Fibroblast of peridontal ligament (primary cell): ENCODE results near the gene C1QTNF5.
"Not testable (repeated sequence)": the region's sequence is repeated elsewhere in the genome, so short reads cannot be mapped to it uniquely, and the experiment has no call there.

Experiments
- DNase-seq: peaks from one replicate; pipeline ENCODE4 v3.0.0-alpha.2; 2010; ENCODE audit errors: extremely low read depth

C1QTNF5 gene, protein sequence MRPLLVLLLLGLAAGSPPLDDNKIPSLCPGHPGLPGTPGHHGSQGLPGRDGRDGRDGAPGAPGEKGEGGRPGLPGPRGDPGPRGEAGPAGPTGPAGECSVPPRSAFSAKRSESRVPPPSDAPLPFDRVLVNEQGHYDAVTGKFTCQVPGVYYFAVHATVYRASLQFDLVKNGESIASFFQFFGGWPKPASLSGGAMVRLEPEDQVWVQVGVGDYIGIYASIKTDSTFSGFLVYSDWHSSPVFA

DNA sequence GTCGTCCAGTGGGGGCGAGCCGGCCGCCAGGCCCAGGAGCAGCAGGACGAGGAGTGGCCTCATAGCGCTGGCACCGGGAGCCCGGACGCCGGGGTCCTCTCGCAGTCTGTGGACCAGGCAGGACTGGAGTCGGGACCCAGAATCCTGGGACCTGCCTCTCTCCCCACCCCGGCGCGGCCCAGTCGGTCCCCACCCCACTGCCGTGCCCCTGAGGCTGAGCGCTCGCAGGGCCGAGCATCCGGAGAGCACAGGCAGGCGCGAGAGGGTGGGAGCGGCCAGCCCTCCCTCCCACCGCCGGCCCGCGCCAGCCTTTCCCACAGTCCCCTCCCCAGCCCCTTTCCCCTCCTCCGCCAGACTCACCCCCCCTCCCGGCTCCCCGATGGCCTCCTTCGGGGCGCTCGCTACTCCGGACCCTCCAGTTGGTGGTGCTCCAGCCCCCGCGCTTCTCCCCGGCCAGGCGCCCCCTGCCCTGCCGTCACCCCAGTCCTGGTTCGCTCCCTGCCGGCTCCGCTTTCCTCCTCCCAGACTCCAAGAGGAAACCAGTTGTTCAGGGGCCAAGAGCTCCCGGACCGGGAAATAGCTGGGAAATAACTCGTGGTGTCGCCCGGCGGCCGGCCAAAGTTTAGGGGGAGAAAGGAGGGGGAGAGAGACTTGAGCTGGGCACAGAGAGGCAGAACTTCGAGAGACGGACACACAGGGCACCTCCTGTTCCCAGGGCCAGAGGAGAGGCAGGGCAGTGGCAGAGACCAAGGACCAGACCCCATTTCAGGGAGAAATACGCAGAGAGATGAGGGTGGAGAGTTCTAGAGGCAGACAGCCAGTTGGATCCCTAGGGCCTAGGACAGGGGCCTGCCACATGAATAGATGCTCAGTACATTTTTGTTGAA is at the start of gene C1QTNF5:
C1QTNF5 (minus strand) TSS at position 549 of the 887 bp plus-strand sequence; CDS start at position 63, 486 bp downstream.
- peak; percentile 82 for DNase-seq

- no peak for DNase-seq
These were observed 49.0 kb upstream of the C1QTNF5 start for GRCh38 chr11:119389611-119390254.

DNA sequence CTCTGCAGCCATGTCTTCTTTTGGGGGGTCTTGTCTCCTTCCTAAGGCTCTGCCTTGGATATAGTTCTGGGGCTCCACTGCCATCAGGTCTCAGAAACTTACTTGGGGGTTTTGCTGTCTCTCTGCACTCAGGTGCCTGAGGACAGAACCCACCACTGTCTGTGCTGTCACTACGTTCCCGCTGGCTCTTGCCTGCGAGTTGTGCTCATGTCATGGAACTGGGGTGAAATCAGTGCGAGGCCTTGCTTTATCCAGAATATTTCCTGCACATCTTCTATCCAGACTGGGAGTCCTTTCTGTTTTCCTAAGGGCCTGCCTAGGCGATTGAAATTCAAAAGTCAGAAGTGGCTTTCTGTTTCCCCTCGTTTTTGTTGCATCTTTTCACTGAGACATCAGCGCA is 47.4 kb upstream of the C1QTNF5 start:
- DNase-seq = no peak

DNA sequence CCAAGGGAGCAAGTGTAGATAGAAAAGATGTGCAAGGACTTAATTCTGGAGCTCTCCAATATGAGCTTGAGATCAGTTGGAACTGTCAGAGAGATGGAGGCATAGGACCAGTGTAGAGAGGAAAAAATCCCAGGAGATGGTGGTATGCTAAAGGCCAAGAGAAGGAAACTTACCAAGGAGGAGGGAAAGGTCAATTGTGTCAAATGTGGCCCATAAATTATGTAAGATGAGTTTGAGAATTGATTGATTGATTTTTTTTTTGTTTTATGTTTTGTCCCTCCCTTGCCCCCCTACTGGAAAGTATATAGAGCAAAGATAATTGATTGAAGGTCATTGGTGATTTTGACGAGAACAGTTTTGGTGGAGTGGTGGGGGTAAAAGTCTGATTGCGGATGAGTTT is 43.6 kb upstream of the C1QTNF5 start:
- DNase-seq = no peak

DNA sequence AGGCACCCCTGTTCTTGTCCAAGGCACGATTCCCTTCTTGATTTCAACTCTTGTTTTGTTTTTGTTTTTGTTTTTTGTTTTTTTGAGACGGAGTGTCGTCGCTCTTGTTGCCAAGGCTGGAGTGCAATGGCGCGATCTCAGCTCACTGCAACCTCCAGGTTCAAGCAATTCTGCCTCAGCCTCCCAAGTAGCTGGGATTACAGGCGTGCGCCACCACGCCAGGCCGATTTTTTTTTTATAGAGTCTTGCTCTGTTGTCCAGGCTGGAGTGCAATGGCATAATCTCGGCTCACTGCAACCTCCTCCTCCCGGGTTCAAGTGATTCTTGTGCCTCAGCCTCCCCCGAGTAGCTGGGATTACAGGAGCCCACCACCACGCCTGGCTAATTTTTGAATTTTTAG is 41.8 kb upstream of the C1QTNF5 start:
- DNase-seq = not testable (repeated sequence)

GRCh38 chr11:119382101-119382500 is 41.4 kb upstream of the C1QTNF5 start:
- no peak for DNase-seq

DNA sequence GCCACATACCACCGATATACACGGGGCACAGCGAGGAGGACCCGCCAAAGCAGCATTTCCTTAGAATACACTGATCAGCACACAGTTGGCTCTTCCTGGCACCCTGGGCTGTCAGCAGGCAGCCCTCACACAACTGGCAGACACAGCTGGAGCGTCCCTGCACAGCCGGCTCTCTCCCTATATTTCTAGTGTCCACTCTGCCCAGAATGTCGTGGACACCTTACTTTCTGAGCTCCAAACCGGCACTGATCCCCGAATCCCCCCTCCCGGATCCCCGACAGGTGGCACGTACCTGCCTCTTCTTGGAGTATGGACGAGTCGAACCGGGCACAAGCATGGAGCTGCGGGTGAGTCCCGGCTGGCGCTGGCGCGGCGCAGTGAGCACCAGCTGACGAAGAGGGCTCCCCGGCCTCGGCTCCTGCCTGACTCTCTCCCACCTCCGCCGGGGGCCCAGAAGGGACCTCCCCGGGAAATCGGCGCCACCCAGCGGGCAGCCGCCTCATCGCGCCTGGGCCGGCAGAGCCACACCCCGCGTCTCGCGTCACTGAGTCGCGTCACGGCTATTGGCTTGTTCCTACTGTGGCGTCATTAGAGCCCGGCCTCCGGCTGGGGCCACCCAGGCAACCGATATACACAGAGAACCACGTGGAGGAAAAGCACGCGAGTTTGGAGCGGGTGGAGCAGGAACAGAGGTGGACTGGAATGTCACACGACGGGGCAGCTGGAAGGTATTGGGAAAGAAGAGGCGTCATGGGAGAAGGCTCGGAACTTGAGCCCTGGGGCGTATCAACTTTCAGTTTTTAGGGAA is 40.7 kb upstream of the C1QTNF5 start, which contains the start of gene USP2:
USP2 (minus strand) TSS at position 510 of the 808 bp plus-strand sequence. CDS start 8,210 bp downstream, outside the sequence.
- peak; percentile 95 for DNase-seq

GRCh38 chr11:119380827-119381180 is 40.1 kb upstream of the C1QTNF5 start:
- no peak for DNase-seq

DNA sequence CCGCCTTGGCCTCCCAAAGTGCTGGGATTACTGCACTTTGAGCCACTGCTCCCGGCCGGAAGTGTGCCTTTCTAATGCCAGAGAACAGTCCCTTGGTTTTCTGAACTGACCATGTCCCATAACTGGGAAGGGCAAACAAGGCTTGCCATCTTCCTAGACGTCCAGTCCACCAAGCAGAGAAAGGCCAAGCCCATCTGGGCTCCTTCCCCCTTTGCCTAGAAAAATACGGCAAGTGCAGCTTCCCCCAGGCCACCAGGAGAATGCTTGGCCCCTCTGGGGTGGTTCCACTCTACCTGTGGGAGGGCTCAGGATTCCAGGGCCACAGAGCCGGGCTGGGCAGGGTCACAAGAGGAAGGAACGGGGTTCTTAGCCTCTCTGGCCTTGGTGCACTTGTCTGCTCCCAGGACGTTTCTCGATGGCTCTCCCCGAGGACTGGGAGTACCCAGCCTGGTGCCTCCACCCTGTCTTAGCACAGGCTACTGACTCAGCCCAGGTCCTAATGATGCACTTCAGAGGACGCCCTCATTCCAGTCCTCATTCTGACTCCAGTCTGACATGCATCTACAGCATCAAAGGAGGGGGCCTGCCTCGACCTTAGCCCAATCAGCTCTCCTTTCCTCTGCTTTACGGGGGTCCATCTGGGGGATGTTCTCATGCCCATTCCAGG is 39.6 kb upstream of the C1QTNF5 start:
- no peak for DNase-seq

- DNase-seq = no peak
These were observed 38.3 kb upstream of the C1QTNF5 start for GRCh38 chr11:119378851-119379465.

- DNase-seq = no peak
These were observed 37.4 kb upstream of the C1QTNF5 start for GRCh38 chr11:119377961-119378667.

DNA sequence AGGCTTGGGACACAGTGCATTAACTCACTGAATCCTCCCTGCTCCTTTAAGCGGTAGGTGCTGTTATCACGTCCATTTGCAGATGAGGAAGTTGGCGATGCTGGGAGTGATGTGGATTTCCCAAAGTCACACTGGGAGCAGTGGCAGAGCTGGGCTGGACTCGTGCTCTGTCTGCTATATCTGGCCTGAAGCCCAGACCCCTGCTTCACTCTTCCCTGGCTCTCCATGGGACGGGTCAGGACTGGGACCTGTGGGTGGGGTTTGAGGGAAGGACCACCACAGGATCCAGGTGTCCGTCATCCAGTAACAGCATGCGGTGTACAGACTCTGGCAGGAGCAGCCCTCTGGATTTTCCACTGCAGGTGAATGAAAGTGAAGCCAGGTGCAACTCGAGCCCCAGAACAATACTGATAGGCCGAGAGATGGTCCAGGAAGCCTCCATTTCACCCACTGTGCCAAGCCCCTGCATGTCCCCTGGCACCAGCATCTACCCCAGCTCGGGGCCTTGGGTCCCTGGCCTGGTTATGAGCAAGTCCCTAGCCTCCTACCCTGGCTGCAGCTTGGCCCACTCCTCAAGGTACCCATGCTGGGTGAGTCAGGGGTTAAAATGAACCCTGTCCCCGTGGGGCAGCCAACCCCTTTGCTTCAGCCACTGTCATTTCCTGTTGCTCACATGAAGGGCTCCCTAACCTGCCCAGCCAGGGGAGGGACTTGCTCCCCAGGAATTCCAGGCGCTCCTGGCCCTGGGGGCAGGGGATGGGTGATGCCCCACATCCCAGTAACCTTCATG is 36.6 kb upstream of the C1QTNF5 start:
- no peak for DNase-seq

- no peak for DNase-seq
These were observed 35.6 kb upstream of the C1QTNF5 start for GRCh38 chr11:119376197-119376847.

DNA sequence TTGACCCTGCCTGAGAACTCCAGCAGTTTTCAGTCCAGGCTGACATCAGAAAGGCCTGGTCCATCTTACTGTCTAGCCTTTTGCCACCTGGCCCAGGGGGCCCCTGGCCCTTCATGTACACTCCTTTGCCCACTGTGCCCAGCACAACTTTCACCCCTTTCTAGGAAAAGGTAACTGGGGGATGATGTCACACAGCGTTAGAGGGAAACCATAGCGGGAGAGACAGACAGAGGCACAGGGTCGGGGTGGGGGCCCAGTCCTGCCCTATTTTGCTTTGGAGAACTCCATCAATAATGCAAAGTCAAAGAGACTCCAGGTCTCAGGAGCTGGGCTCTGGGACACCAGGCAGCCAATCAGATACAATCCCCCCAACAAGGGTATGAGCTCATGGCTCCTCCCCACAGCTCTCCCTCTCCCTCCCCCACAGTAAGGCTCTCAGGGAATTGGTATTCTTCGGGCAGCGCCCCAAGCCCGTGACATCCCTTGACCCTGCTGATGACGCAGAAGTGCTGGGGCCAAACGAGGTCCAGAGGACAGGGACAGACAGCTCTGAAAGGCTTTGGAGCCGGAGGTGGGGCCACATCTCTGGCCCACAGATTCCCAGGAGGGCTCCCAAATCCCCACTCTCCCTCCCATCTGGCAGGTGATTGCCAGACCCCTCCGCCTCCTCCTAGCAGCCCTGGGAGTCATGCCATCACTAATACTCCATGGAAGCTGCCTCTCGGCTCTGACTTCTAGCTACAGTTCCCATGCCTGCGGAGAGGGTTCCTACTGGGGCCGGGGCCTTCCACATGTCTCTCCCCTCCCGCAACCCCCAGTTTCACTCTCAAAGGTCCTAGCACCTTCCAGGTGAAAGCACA is 34.9 kb upstream of the C1QTNF5 start:
- peak; percentile 77 for DNase-seq

- DNase-seq = no peak
These were observed 34.1 kb upstream of the C1QTNF5 start for GRCh38 chr11:119374632-119375336.

- DNase-seq = peak; percentile 83
These were observed 33.4 kb upstream of the C1QTNF5 start for GRCh38 chr11:119373921-119374631.
